T-cell (primary cell): ENCODE data around the gene CCDC27. TPM values are rescaled to one million over a fixed set of nuclear protein-coding genes. Genes with fewer than 3 reads are reported as not detected.

Source experiments
- ATAC-seq, 4 experiments: fragments of 200-7000 bp in 3 of 4; fragments of 150-1000 bp in 1 of 4; cut with Tn5 transposase; replicated peaks in 1 of 4; 1 replicate in 3 of 4; 2 replicates in 1 of 4; pipeline ENCODE4 v1.10.0; 2021; ENCODE audit warnings: moderate library complexity in 3 of 4, mild to moderate bottlenecking in 2 of 4, moderate number of reproducible peaks in 1 of 4
- CTCF ChIA-PET, 2 donors: fragments of 300-600 bp; sonication (Branson Sonifier 250); formaldehyde crosslinking; loops; one replicate each; lab custom pipeline; 2022; ENCODE audit warnings: antibody characterized with exemption in 2 of 2; lab: Charles Lee
- POLR2A ChIA-PET, 2 donors: fragments of 300-600 bp; sonication (Branson Sonifier 250); formaldehyde crosslinking; loops; one replicate each; lab custom pipeline; 2022; ENCODE audit warnings: antibody characterized with exemption in 2 of 2; lab: Charles Lee
- DNase-seq, 35 experiments: peaks; one replicate each; pipeline versions ENCODE4 v3.0.0 to v3.0.0-alpha.2; 2013 to 2023
- H3K27ac ChIP-seq: one replicate; pipeline ENCODE4 v1.5.1; 2013; ENCODE audit warnings: low read length
- H3K27me3 ChIP-seq, 2 experiments: replicated peaks in 1 of 2; 1 replicate in 1 of 2; 2 replicates in 1 of 2; pipeline versions ENCODE4 v1.6.1 to v1.7.0; 2013; ENCODE audit warnings: low read length in 1 of 2, mixed read lengths in 1 of 2; ENCODE audit not compliant: control insufficient read depth in 2 of 2, insufficient read depth in 2 of 2; ENCODE audit errors: extremely low read depth in 1 of 2
- H3K36me3 ChIP-seq, 2 donors: 1 replicate in 1 of 2; 2 replicates in 1 of 2; pipeline versions ENCODE4 v1.6.1 to v1.7.0; 2013; ENCODE audit warnings: low read length in 1 of 2; ENCODE audit not compliant: control insufficient read depth in 2 of 2, insufficient read depth in 1 of 2; ENCODE audit errors: extremely low read depth in 1 of 2
- H3K4me1 ChIP-seq, 2 experiments: 1 replicate in 1 of 2; 2 replicates in 1 of 2; pipeline versions ENCODE4 v1.6.1 to v1.7.0; 2013; ENCODE audit warnings: low read length in 2 of 2, mixed read lengths in 1 of 2; ENCODE audit not compliant: insufficient read depth in 2 of 2, control insufficient read depth in 1 of 2; ENCODE audit errors: extremely low read depth in 1 of 2
- H3K4me3 ChIP-seq, 2 donors: 1 replicate in 1 of 2; 2 replicates in 1 of 2; pipeline versions ENCODE4 v1.5.1 to v1.7.0; 2013; ENCODE audit warnings: mild to moderate bottlenecking in 2 of 2, low read length in 1 of 2, moderate library complexity in 1 of 2; ENCODE audit not compliant: control insufficient read depth in 1 of 2; ENCODE audit errors: extremely low read depth in 1 of 2
- H3K9me3 ChIP-seq: 2 replicates; pipeline ENCODE4 v1.7.0; 2013
- H3K27ac Mint-ChIP-seq, 2 donors: one replicate each; pipeline ENCODE4 v1.8.0; 2020 to 2021; ENCODE audit warnings: mild to moderate bottlenecking in 2 of 2, mixed read lengths in 2 of 2
- H3K27me3 Mint-ChIP-seq, 2 donors: one replicate each; pipeline ENCODE4 v1.8.0; 2021 to 2022; ENCODE audit warnings: mixed read lengths in 2 of 2
- H3K36me3 Mint-ChIP-seq: one replicate; pipeline ENCODE4 v1.8.0; 2021; ENCODE audit warnings: mixed read lengths
- H3K4me1 Mint-ChIP-seq, 3 donors: one replicate each; pipeline ENCODE4 v1.8.0; 2020 to 2022; ENCODE audit warnings: mixed read lengths in 3 of 3, mild to moderate bottlenecking in 1 of 3
- H3K4me3 Mint-ChIP-seq, 3 donors: one replicate each; pipeline ENCODE4 v1.8.0; 2020 to 2022; ENCODE audit warnings: mild to moderate bottlenecking in 3 of 3, mixed read lengths in 3 of 3, moderate library complexity in 3 of 3
- H3K9me3 Mint-ChIP-seq, 3 donors: one replicate each; pipeline ENCODE4 v1.8.0; 2020 to 2022; ENCODE audit warnings: mixed read lengths in 3 of 3
- WGBS: methylation state at CpG from one replicate; pipeline ENCODE4 v1.1.5; 2013; ENCODE audit warnings: missing lambda C conversion rate; ENCODE audit not compliant: insufficient coverage; 5-methylcytosine and 5-hydroxymethylcytosine counted together
- total RNA-seq, 35 experiments: library from RNA in 6 of 35; stranded (reverse) in 6 of 35; fragments of 120-200 nt in 1 of 35; gene quantifications; one replicate each; pipeline versions ENCODE4 v1.2.1 to v1.2.4 and lab custom pipeline; 2013 to 2026

CCDC27 gene
- total RNA-seq, 5 donors from 2014 or later (not counting 1 experiment from before 2014, with no cell fraction given) = not detected

DNA sequence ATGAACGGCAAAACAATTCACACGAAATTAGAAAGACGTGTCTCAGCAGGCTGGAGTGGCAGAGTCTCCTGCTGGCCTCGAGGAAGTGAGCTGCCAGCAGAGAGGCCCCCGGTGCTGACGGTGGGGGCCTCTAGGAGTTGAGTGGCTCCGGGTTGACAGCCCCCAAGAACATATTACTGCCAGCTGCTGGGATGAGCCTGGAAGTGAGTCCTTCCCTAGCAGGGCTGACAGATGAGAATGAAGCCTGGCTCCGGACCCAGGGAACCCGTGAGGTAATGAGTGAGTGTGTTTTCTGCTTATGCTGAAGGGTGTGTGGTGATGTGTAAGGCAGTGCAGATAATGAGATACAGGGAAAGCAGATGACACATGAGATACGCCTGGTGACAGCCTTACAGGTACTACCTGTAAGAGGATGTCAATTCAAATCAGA is 67.5 kb downstream of the CCDC27 start:
- Mint-ChIP-seq H3K9me3 (no peaks in the 10 kb centered on the region), H3K4me3 (no peak overlapping the region), H3K27ac (no peak overlapping the region), H3K27me3 (no peaks in the 10 kb centered on the region), H3K36me3 (peaks cover 56% of the 10 kb centered on the region), H3K4me1 (no peaks in the 10 kb centered on the region)
- Histone ChIP-seq H3K9me3 (no peaks in the 10 kb centered on the region), H3K27me3 (no peaks in the 10 kb centered on the region), H3K36me3 (peaks cover 22 to 41% of the 10 kb centered on the region in 2 donors), H3K4me3 (no peak overlapping the region), H3K4me1 (no peaks in the 10 kb centered on the region), H3K27ac (no peak overlapping the region)
- POLR2A ChIA-PET = no interaction called here
- DNase-seq (no peak), ATAC-seq (no peak)
- WGBS = 85% methylated on average over 9 of the region's 10 CpGs
- CTCF ChIA-PET = no interaction called here

GRCh38 chr1:3820316-3820715 is 68.1 kb downstream of the CCDC27 start:
- WGBS = 100% methylated on average over 5 of the region's 8 CpGs
- ATAC-seq (no peak), DNase-seq (no peak)
- no peaks in the 10 kb centered on the region for H3K4me1 Mint-ChIP-seq
- Histone ChIP-seq H3K4me1 (no peaks in the 10 kb centered on the region), H3K9me3 (no peaks in the 10 kb centered on the region), H3K36me3 (peaks cover 20 to 39% of the 10 kb centered on the region in 2 donors), H3K27ac (no peak overlapping the region), H3K27me3 (no peaks in the 10 kb centered on the region), H3K4me3 (no peak overlapping the region)
- CTCF ChIA-PET = no interaction called here
- no peaks in the 10 kb centered on the region for H3K9me3 Mint-ChIP-seq
- no peak overlapping the region for H3K4me3 Mint-ChIP-seq
- H3K27ac Mint-ChIP-seq = no peak overlapping the region
- no peaks in the 10 kb centered on the region for H3K27me3 Mint-ChIP-seq
- peaks cover 53% of the 10 kb centered on the region for H3K36me3 Mint-ChIP-seq
- POLR2A ChIA-PET = no interaction called here

DNA sequence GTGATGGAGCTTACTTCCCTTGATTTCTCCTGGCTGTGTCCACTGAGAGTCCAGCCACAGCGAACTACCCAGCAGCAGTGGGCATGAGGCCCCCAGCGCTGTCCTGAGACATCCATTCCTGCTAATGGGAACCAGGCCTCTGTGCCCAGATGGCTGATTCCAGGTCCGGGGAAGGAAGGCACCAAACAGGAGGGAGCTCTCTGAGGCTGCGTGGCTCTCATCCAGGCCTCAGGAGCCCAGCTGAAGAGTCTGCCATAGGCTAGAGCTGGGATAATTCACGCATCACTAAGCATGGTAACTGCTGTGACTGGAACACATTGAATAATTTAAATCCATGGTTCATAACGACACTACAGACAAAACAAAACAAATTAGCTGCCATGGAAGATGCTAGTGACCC is 68.8 kb downstream of the CCDC27 start:
- H3K36me3 ChIP-seq = peaks cover 24 to 42% of the 10 kb centered on the region in 2 donors
- Mint-ChIP-seq H3K27ac (no peak overlapping the region), H3K36me3 (peaks cover 54% of the 10 kb centered on the region), H3K4me3 (no peak overlapping the region), H3K4me1 (no peaks in the 10 kb centered on the region), H3K9me3 (no peaks in the 10 kb centered on the region), H3K27me3 (no peaks in the 10 kb centered on the region)
- no peak overlapping the region for H3K27ac ChIP-seq
- ChIA-PET POLR2A (no interaction called here), CTCF (no interaction called here)
- DNase-seq (no peak), ATAC-seq (no peak)
- no peaks in the 10 kb centered on the region for H3K4me1 ChIP-seq
- no peak overlapping the region for H3K4me3 ChIP-seq
- WGBS = 95% methylated on average over 4 of the region's 6 CpGs
- H3K9me3 ChIP-seq = no peaks in the 10 kb centered on the region
- H3K27me3 ChIP-seq = no peaks in the 10 kb centered on the region

Other genes starting within 250 kb of the CCDC27 start
- 100 to 1,000 TPM in 3 of 5 donors, 10 to 100 TPM in 2; 63.3 to 213 (median 193) TPM for gene MEGF6, start 140.9 kb upstream of the CCDC27 start, total RNA-seq
- 10 to 100 TPM; 36.7 to 48.5 (median 45.4) TPM for gene TPRG1L, start 127.4 kb upstream of the CCDC27 start, total RNA-seq
- gene WRAP73, start 102.3 kb upstream of the CCDC27 start, total RNA-seq = 10 to 100 TPM; 33.7 to 44.9 (median 39.8) TPM
- gene TP73, start 99.9 kb upstream of the CCDC27 start, total RNA-seq = under 1 TPM in 4 of 5 donors, not detected in 1; 0.12 to 0.21 (median 0.18) TPM
- gene SMIM1, start 20.3 kb downstream of the CCDC27 start, total RNA-seq = 1 to 10 TPM; 1.3 to 6.2 (median 4.2) TPM
- gene LRRC47, start 44.0 kb downstream of the CCDC27 start, total RNA-seq = 10 to 100 TPM; 37.3 to 49.1 (median 44.5) TPM
- gene CEP104, start 104.8 kb downstream of the CCDC27 start, total RNA-seq = 10 to 100 TPM; 39.9 to 64.7 (median 58.5) TPM
- 10 to 100 TPM; 14.9 to 24.1 (median 18.5) TPM for gene DFFB, start 105.0 kb downstream of the CCDC27 start, total RNA-seq
- 10 to 100 TPM; 15.7 to 34.7 (median 33.4) TPM for gene C1orf174, start 147.8 kb downstream of the CCDC27 start, total RNA-seq